ENCODE data around the gene MISP.

The MISP gene

GRCh38 chr19:748274-748598, 2.7 kb upstream of the MISP start:
- no peak for TF ChIP-seq CTCF (IDR thresholded peaks at IDR 0.05; ENCODE audit: insufficient read depth, low read depth, low read length, missing control alignments)
- H3K4me3 ChIP-seq (ENCODE audit: low read depth, low read length) = no peak overlapping the region
- DNase-seq (ENCODE audit: low read depth) = no peak

GRCh38 chr19:749811-750210, 1.1 kb upstream of the MISP start:
- DNase-seq (ENCODE audit: low read depth) = no peak
- no peak for TF ChIP-seq CTCF (IDR thresholded peaks at IDR 0.05; ENCODE audit: insufficient read depth, low read depth, low read length, missing control alignments)
- no peak overlapping the region for H3K4me3 ChIP-seq (ENCODE audit: low read depth, low read length)

- TF ChIP-seq CTCF (IDR thresholded peaks at IDR 0.05; ENCODE audit: insufficient read depth, low read depth, low read length, missing control alignments) = no peak
- DNase-seq (ENCODE audit: low read depth) = no peak
- H3K4me3 ChIP-seq (ENCODE audit: low read depth, low read length) = no peak overlapping the region
These were observed 809 bp downstream of the MISP start for GRCh38 chr19:751501-752341.

- no peak overlapping the region for H3K4me3 ChIP-seq (ENCODE audit: low read depth, low read length)
- DNase-seq (ENCODE audit: low read depth) = no peak
- no peak for TF ChIP-seq CTCF (IDR thresholded peaks at IDR 0.05; ENCODE audit: insufficient read depth, low read depth, low read length, missing control alignments)
These were observed 2.0 kb downstream of the MISP start for GRCh38 chr19:752652-753517.

GRCh38 chr19:754530-754929, 3.6 kb downstream of the MISP start:
- H3K4me3 ChIP-seq (ENCODE audit: low read depth, low read length) = no peak overlapping the region
- TF ChIP-seq CTCF (IDR thresholded peaks at IDR 0.05; ENCODE audit: insufficient read depth, low read depth, low read length, missing control alignments) = no peak

DNA sequence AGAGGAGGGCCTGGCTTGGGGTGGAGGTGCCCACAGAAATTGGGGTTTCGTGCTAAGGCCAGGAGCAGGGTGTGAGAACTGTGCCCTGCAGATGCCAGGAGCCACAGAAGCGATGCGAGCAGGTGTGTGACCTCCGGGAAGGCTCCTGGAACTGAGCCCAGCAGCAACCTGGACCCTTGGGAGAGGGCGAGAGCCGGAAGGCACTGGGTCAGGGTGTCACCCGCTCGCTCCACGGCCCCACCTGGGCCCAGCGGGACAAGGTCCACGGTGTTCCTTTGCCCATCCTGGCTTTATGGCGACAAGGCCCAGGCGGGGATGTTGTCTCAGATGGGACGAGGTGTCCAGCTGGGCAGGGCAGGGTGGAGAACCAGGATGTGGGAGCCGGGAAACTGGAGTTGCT, 4.2 kb downstream of the MISP start:
- no peak overlapping the region for H3K4me3 ChIP-seq (ENCODE audit: low read depth, low read length)
- no peak for TF ChIP-seq CTCF (IDR thresholded peaks at IDR 0.05; ENCODE audit: insufficient read depth, low read depth, low read length, missing control alignments)
- DNase-seq (ENCODE audit: low read depth) = no peak

More at GRCh38 chr19:754530-754929, 3.6 kb downstream of the MISP start:
- DNase-seq (ENCODE audit: low read depth) = no peak

Measured in GM12865 (cell line).